Measurements from ENCODE around the gene M1AP.

GRCh38 chr2:74566754-74567085 is 81.4 kb downstream of the M1AP start:
- no peak for TF ChIP-seq CTCF (IDR thresholded peaks at IDR 0.05; ENCODE audit: low read depth, low read length, poor library complexity, severe bottlenecking)
- TF ChIP-seq EZH2phosphoT487 (IDR thresholded peaks at IDR 0.05; ENCODE audit: borderline replicate concordance, low read length) = no peak
